KOPT-K1 (cell line): ENCODE results near the gene PELI3.
"Not testable (repeated sequence)": the region's sequence is repeated elsewhere in the genome, so short reads cannot be mapped to it uniquely, and the experiment has no call there.

ENCODE experiments used
- H3K27ac ChIP-seq: fragments of 200-600 bp; sonication (generic); 2 replicates; pipeline ENCODE4 v1.5.1; 2016; ENCODE audit warnings: antibody characterized with exemption, mild to moderate bottlenecking, low read depth, low read length; ENCODE audit not compliant: poor library complexity, severe bottlenecking
- H3K36me3 ChIP-seq: fragments of 200-600 bp; sonication (generic); 2 replicates; pipeline ENCODE4 v1.5.1; 2017; ENCODE audit warnings: antibody characterized with exemption, mild to moderate bottlenecking, low read length, moderate library complexity; ENCODE audit not compliant: insufficient read depth
- H3K9me3 ChIP-seq: fragments of 200-600 bp; sonication (generic); 2 replicates; pipeline ENCODE4 v1.5.1; 2017; ENCODE audit warnings: antibody characterized with exemption, low read length, mild to moderate bottlenecking; ENCODE audit not compliant: insufficient read depth, poor library complexity, severe bottlenecking

PELI3 gene, protein sequence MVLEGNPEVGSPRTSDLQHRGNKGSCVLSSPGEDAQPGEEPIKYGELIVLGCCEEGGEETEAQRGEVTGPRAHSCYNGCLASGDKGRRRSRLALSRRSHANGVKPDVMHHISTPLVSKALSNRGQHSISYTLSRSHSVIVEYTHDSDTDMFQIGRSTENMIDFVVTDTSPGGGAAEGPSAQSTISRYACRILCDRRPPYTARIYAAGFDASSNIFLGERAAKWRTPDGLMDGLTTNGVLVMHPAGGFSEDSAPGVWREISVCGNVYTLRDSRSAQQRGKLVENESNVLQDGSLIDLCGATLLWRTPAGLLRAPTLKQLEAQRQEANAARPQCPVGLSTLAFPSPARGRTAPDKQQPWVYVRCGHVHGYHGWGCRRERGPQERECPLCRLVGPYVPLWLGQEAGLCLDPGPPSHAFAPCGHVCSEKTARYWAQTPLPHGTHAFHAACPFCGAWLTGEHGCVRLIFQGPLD

DNA sequence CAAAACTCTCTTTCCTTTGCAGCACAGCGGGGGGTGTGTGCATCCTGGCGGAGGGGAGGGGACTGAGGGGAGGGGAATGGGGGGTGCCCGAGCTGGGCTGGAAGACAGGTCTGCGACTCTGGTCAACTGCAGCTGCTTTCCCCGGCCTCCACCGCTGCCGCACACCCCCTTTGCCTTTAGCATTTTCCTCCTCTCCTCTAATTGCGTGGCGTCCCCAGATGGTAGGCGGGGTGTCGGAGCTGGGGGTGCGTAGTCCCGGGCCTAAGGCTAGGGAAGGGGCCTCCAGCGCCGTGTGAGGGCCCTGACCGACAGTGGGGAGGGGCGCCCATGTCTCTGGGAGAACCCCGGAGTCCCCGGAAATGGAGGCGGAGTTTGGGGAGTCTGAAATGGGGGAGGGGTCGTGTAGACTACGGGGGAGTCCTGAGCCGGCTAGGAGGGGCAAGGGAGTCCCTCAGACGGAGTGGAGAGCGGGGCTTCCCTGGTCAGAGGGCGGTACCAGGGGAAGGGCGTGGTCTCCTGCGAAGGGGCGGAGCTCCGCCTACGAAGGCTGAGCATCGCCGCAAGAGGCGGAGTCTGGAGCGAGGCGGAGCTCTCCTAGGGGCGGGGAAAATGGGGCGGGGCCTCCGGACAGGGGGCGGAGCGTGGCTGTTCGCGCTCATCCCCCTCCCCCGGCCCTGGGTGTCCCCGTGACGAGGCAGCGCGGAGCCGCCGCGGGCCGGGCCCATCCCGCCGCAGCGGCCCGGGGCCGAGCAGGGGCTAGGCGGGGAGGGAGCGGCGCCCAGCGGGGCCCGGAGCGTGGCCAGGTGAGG, at the start of gene PELI3:
Gene PELI3, plus strand, starts transcription at position 681 of the 809 bp plus-strand sequence. CDS start 1,224 bp downstream, outside the sequence.
- Histone ChIP-seq H3K27ac (peak within 1 kb of the TSS; percentile 27), H3K36me3 (no peaks in the 10 kb centered on the region), H3K9me3 (peaks cover 9% of the 10 kb centered on the region)

GRCh38 chr11:66417000-66417399, 49.7 kb upstream of the PELI3 start:
- no peaks in the 10 kb centered on the region for H3K36me3 ChIP-seq
- H3K9me3 ChIP-seq: no peaks in the 10 kb centered on the region
- H3K27ac ChIP-seq: no peak overlapping the region

DNA sequence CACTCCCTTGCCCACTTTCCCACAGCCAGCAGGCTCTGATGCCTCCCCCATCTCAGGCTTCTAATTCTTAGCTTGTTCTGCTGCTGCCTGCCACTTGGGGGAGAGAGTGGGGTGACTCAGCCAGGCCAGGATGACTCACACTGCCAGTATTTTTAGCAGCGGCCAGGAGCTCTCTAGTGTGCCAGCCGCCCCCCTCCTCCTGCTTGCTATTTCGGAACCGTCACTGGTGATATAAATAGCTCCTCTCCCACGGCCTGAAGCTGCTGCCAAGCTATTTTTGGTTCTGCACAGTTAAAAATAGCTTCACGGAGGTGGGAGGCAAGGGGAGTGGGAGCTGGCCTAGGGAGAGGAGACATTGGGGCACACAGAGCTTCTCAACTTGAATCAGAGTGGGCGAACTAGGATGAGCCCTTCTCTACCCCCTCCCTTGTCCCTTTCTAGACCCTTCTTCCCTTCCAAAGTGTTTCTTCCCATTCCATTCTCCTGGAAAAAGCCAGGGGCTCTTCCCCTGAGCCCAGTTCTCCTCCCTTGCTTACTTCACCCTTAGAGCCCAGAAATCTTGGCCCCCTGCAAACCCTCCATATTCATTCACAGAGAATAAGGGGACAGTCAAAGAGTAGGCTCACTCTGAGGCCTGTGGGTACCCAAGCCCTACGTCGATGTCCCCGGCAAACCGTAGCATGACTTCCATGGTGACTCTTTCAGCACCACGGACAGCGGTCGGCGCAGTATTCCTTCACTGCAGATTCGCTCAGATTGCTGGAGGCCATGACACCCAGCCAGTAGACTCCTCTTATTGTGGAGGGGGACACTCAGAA, 48.3 kb upstream of the PELI3 start:
- Histone ChIP-seq H3K9me3 (no peaks in the 10 kb centered on the region), H3K27ac (no peak overlapping the region), H3K36me3 (no peaks in the 10 kb centered on the region)

DNA sequence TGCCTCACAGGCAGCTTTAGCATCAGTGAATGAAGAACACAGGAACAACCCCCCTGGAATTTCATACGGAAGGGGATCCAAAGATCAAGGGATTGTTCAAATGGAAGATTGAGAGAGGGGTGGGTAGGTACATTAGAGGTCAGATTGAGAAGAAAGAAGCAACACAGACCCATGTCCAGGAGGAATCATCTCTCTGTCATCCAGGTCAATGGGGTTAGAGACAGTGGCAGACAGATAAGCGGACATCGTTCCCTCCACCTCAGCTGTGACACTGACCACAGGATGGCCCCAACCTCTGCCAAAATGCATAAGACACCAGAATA, 47.8 kb upstream of the PELI3 start:
- H3K27ac ChIP-seq: no peak overlapping the region
- H3K36me3 ChIP-seq: no peaks in the 10 kb centered on the region

GRCh38 chr11:66419825-66420224, 46.9 kb upstream of the PELI3 start:
- Histone ChIP-seq H3K36me3 (no peaks in the 10 kb centered on the region), H3K9me3 (no peaks in the 10 kb centered on the region), H3K27ac (no peak overlapping the region)

More for the DNA sequence above, 47.8 kb upstream of the PELI3 start:
- no peaks in the 10 kb centered on the region for H3K9me3 ChIP-seq

DNA sequence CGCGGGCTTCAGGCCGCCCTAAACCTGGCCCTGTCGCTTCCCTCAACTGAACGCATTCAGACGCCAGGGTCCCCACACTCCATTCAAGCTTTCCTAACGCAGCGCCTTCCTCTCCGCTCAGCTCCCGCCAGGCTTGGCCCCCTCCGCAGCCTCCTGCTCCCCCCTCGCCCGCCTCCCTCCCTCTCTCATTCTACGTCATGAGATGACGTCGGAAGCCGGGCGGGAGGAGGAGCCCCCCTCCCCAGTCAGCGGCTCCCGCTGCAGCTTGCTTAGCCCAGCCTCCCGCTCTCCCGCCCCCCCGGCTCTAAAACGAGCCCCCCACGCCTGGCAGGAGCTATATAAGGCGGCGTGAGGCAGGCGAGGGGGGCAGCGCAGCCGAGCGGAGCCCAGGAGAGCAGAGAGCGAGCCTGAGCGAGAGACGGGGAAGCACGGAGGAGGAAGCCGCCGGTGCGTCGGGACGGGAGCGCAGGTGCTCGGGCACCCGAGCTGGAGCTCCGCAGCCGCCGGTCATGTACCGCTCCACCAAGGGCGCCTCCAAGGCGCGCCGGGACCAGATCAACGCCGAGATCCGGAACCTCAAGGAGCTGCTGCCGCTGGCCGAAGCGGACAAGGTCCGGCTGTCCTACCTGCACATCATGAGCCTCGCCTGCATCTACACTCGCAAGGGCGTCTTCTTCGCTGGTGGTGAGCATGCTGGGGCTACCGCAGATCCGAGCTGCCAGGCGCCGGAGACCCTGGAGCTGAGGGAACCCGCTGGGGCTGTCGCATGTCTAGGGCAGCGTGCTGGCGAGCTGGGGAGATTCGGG, 45.8 kb upstream of the PELI3 start, which contains the start of gene NPAS4:
Gene NPAS4, plus strand, starts transcription at position 365 of the 806 bp plus-strand sequence. Its CDS starts 145 bp downstream, at position 510.
- H3K36me3 ChIP-seq: no peaks in the 10 kb centered on the region
- H3K9me3 ChIP-seq: no peaks in the 10 kb centered on the region
- no peak within 1 kb of the TSS for H3K27ac ChIP-seq

GRCh38 chr11:66421492-66422205, 45.1 kb upstream of the PELI3 start:
- Histone ChIP-seq H3K27ac (no peak overlapping the region), H3K9me3 (no peaks in the 10 kb centered on the region), H3K36me3 (no peaks in the 10 kb centered on the region)

DNA sequence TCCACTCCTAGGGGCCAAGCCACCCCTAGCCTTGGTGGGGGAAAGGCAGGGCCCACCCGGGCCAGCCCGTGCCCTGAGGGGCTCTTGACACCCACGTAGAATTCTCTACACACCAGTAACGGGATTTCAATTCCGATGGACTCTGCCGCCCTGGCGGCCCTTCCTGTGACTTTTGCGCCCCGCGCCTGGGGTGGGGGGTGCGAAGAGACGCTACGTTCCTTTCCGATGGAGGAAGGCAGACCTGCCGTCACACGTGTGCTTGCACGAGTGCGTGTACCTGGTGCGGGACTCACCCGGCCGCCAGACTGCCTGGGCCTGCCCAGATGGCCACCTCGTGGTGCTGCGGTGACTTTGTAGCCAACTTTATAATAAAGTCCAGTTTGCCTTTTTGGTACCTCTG, 40.4 kb upstream of the PELI3 start:
- H3K27ac ChIP-seq: no peak overlapping the region
- H3K9me3 ChIP-seq: no peaks in the 10 kb centered on the region
- H3K36me3 ChIP-seq: no peaks in the 10 kb centered on the region

- no peak overlapping the region for H3K27ac ChIP-seq
- no peaks in the 10 kb centered on the region for H3K36me3 ChIP-seq
- H3K9me3 ChIP-seq: no peaks in the 10 kb centered on the region
Measured at GRCh38 chr11:66428933-66429332, 37.8 kb upstream of the PELI3 start.

DNA sequence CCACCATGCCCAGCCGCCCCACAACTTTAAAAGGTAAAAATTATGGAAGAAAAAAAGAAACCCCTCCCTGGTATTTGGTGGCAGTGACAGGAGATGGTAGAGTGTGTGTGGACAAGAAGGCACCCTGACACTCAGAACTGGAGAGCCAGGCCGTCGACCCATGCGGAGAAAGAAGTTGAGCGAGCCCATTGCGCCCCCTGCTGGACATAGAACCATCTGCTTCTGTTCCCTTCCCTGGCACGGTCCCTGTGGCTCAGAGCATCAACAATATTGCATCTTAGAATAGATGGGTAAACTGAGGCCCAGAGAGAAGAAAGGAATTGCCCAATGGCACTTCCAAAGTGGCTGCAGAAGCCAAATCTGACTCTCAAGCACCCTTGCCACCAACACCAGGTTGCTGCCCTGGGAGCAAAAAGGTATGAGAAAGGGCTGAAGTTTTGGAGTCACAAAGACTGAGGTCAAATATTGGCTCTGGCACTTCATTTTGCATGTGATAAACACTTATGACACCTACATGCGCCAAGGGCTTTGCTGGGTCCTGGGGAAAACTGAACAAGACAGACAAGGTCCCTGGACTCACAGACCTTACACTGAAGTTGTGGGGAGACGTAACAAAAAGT, 36.6 kb upstream of the PELI3 start:
- Histone ChIP-seq H3K27ac (no peak overlapping the region), H3K9me3 (no peaks in the 10 kb centered on the region), H3K36me3 (peaks cover 4% of the 10 kb centered on the region)

GRCh38 chr11:66431287-66431686, 35.4 kb upstream of the PELI3 start:
- H3K27ac ChIP-seq, H3K9me3 ChIP-seq: not testable (repeated sequence)
- H3K36me3 ChIP-seq: peaks cover 16% of the 10 kb centered on the region

GRCh38 chr11:66431871-66432329, 34.8 kb upstream of the PELI3 start:
- H3K36me3 ChIP-seq: peaks cover 22% of the 10 kb centered on the region
- H3K9me3 ChIP-seq, H3K27ac ChIP-seq: not testable (repeated sequence)

GRCh38 chr11:66432597-66432996, 34.1 kb upstream of the PELI3 start:
- Histone ChIP-seq H3K36me3 (peaks cover 26% of the 10 kb centered on the region), H3K27ac (no peak overlapping the region), H3K9me3 (no peaks in the 10 kb centered on the region)
